GM18861 (cell line): Measurements from ENCODE around the gene OPCML.

Experiments used
- ATAC-seq: cut with Tn5 transposase; IDR thresholded peaks from one replicate; pipeline ENCODE4 v1.9.1; 2021; ENCODE audit not compliant: unreplicated experiment

OPCML gene

GRCh38 chr11:132960273-132961078, 571.8 kb downstream of the OPCML start:
- no peak for ATAC-seq

DNA sequence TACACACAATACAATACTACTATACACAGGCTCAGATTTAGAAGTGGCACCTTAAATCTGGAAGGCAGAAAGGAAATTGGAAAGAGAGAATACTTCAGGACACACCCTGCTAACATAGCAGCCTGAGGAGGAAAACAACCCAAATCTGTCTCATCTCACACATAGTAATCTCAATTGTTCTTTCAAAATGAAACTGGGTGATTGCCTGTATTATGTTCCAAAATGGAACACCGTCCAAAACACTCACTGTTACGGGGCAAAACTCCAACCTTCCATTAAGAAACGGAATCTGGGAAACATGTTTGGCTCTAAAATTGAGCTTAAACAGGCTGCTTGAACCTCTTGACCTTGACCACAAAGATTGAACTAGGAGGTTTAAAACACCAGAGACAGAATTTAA, 572.6 kb downstream of the OPCML start:
- no peak for ATAC-seq

- no peak for ATAC-seq
Observed at GRCh38 chr11:132957881-132958280, 574.4 kb downstream of the OPCML start.

- no peak for ATAC-seq
Observed at GRCh38 chr11:132948252-132948651, 584.0 kb downstream of the OPCML start.

- ATAC-seq: no peak
Observed at GRCh38 chr11:132944569-132944944, 587.7 kb downstream of the OPCML start.

GRCh38 chr11:132943706-132944568, 588.4 kb downstream of the OPCML start:
- no peak for ATAC-seq

DNA sequence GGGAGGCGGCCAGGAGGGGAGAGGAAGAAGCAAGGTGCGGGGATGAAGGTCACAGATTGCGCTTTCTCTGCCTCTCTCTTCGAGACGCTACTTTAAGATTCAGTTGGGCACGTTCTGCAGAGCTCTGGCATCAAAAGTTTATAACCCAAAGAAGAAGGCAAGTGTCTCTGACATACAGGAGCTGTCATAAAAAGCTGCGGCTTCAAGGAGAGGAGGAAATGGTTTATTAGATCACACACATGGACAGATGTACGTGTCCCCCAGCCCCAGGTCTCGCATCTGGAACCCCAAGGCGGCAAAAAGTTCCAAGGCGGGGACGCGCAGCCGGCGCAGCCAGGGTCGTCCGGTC, 589.0 kb downstream of the OPCML start:
- no peak for ATAC-seq

- no peak for ATAC-seq
Observed at GRCh38 chr11:132942611-132943356, 589.5 kb downstream of the OPCML start.

GRCh38 chr11:132941761-132942160, 590.5 kb downstream of the OPCML start:
- no peak for ATAC-seq

GRCh38 chr11:132941024-132941646, 591.2 kb downstream of the OPCML start:
- ATAC-seq: no peak

DNA sequence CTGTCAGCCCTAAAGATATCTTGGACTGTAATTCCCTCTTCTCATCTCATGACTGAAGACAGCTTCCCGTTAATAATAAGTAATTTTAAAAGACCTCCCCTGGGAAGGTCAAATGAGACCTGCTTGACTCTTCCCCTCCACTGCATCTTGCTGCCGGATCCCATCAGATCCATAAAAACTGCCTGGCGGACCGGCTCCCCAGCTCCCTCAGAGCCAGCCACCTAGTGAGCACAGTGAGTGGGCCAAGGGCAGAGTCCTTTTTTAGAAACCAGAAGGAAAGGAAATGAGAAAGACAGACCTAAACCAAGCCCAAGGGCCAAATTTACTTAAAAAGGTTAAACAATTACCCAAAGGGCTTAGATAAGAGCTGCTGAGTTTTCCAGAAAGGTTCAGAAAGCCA, 595.3 kb downstream of the OPCML start:
- ATAC-seq: no peak

DNA sequence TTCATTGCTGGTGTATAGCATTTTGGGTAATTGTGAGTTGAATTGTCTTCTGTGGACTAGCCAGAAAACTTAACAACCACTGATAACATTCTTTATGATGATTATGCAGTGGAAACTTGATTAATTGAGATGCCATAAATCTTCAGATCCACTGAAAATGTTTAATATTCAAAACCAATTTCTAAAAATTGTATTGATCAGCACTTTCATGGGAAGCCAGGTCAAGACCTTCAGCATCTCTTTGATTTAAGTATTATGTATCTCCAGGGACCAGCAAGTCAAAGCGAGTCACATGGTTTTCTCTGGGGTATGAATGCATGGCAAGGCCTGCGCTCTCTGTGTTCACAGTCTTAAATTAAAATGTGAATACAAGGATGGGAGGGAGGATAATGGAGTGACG, 596.9 kb downstream of the OPCML start:
- no peak for ATAC-seq

- ATAC-seq: no peak
Observed at GRCh38 chr11:132933703-132934102, 598.6 kb downstream of the OPCML start.

DNA sequence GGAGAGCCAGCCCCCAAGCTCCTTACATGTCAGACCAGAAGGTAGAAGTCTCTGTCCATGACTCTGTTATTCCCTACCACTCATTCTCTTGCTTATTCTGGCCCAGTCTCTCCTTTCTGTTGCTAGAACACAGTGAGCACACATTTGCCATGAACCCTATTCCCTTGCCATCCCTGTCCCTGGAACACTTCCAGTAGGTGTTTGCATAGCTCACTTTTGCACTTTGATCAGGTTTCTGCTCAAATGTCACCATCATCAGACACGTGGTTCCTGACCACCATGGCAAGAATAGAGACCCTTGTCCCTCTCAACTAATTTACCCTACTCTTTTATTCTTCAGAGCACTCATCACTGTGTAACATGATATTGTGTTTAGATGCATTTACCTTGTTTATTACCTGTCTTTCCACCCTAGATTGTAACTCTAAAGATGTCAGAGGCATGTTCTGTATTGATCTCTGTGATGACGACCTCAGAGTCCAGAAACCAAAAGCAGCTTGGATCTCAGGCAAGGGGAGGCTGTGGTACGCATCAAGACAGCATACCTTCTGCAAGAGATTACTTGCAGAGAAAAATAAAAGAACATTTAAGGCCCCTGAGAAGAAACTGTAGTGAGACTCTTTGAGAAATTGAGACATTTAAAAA, 606.4 kb downstream of the OPCML start:
- ATAC-seq: no peak

DNA sequence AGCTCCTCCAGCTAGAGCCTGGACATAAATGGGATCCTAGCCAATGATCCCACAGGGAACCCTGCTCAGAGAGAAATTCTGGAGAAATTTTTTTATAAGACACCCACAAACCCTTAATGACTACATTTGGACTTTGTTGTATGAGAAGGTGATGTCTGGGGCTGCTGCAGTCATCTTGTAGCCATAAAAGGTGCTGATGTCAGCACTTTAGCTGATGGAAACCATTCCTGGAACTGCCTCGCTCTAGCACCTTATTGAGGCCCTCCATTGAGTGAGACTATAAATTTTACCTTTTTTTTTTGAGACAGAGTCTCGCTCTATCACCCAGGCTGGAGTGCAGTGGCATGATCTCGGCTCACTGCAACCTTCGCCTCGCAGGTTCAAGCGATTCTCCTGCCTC, 610.7 kb downstream of the OPCML start:
- no peak for ATAC-seq

DNA sequence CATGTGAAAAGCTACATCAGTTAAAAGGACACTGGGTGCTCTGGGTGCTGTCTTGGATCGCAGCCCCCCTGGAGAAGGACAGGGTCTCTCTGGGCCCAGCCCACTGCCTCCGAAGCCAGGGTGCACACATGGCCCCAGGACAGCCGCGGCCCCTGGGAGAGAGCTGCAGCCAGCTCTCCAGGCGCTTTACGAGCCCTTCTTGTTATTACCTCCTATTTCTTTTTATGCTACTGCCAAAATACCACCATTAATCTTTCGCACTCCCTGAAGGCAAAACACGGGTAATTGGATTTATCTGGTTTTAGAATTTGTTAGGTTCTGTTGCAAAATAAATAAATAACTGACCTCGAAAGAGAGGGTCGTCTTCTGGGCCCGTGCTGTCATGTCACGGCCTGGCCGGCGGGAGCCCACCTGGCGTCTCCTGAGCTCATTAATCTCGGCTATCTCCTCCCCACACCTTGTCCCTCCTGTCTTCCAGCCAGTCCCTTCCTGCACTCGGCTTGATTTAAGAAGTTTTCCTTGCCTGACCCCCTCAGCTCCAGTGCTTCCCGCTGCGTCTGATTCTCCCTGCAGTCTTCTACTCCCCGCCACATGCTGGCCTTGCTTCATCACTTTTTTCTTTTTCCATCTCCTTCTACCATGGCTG, 611.7 kb downstream of the OPCML start:
- ATAC-seq: no peak

DNA sequence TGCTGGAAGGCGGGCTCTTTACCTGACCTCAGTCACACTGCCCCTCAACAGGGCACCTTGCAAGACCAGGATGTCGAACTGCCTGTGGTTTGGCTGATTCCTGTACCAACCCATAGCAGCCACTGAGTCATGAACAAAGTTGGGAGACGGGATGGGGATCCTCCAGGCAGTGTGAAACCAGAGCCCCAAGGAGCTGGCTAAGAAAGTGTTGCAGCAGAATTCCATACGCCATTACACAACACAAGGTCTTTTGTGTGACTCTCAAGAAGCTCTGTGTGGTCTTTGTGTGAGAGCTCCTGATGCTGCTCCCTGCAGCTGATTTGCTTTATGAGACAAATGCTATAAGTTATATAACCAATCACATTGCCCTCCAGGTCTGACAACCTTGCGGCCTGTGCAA, 617.7 kb downstream of the OPCML start:
- no peak for ATAC-seq

DNA sequence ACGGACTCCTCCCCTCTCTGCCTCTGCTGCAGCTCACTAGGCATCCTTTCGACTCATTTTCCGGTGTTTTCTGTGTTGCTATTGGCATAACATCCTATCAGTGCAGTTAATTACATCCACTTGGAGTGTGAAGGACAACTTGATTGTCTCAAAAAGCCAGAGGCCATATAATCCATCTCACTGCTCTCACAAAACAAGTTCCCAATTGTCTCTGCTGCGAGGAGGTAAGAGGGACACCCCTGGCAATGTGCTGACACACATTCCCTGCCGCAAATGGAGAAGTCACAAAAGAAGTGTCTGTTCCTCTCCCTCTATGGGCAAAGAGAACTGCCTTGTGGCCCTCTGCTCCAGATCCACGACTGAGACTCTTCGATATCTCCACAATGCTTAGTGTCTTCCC, 618.4 kb downstream of the OPCML start:
- ATAC-seq: no peak

DNA sequence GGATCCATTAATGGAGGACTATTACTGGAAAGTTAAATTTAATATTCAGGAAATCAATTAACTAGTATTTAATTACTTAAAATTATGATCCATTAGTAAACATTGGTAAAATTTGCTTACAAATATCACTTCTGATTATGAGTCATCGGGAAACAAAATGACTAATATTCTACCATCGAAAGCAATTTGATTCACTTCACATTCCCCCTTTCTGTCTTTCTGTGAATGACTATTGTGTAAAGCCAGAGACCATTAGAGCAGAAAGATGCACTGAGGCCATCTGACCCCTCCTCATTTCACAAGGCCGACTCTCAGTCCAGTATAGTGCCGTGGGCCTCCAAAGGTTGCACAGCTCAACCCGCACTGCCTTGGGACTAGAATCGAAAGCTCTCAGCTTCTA, 619.0 kb downstream of the OPCML start:
- no peak for ATAC-seq

- ATAC-seq: no peak
Observed at GRCh38 chr11:132911186-132911585, 621.1 kb downstream of the OPCML start.
